Uterus (tissue), 2 donors: ENCODE results near the gene DPCD.

ENCODE experiments used
- POLR2A ChIP-seq, 2 donors: fragments of 450-650 bp; IDR thresholded peaks; one replicate each; pipeline ENCODE4 v1.6.1; 2016; ENCODE audit warnings: antibody characterized with exemption in 2 of 2, mild to moderate bottlenecking in 1 of 2, moderate library complexity in 1 of 2
- TF ChIP-seq, protein P1 (sequence below), 4 experiments: fragments of 200-600 bp in 2 of 4; fragments of 450-650 bp in 2 of 4; sonication (generic) in 2 of 4; IDR thresholded peaks; one replicate each; pipeline ENCODE4 v1.5.1; 2016 to 2019; ENCODE audit warnings: antibody characterized with exemption in 4 of 4, mild to moderate bottlenecking in 2 of 4, moderate library complexity in 1 of 4

DNA sequence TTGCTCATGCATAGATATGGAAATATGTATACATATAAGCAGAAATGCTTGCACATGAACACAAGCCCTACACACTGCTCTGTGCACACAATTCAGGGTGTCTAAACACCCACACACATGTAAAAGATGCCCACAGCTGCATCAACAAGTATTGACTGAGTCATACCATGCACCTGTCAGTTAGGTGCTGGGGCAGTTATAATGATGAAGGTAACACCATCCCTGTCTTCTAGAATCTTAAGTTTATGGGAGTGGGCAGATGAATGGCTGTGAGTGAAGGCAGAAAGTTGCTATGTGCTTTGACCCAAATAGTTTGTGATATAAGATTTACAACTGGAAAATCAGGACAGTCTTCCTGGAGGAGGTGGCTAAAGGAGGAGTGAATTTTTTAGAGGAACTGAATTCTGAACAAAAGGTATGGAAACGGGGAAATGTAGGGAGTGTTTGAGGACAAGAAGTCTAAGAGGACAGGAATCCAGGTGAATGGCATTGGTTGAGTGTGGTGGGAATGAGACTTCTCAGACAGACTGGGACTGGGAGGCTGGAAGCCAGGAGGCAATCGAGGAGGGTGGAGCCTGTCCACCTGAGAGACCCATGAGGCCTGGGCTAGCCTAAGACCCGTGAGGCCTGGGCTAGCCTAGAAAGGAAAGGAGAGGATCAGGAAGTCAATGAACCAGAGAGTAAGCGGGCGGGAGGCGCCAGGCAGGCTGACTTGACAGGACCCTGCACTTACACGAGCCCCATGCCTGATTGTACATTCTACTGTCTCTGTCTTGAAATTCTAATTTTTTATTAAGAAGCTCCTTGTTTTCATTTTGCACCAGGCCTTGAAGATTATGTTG lies 20.7 kb upstream of the DPCD start:
- TF ChIP-seq, protein P1, sequence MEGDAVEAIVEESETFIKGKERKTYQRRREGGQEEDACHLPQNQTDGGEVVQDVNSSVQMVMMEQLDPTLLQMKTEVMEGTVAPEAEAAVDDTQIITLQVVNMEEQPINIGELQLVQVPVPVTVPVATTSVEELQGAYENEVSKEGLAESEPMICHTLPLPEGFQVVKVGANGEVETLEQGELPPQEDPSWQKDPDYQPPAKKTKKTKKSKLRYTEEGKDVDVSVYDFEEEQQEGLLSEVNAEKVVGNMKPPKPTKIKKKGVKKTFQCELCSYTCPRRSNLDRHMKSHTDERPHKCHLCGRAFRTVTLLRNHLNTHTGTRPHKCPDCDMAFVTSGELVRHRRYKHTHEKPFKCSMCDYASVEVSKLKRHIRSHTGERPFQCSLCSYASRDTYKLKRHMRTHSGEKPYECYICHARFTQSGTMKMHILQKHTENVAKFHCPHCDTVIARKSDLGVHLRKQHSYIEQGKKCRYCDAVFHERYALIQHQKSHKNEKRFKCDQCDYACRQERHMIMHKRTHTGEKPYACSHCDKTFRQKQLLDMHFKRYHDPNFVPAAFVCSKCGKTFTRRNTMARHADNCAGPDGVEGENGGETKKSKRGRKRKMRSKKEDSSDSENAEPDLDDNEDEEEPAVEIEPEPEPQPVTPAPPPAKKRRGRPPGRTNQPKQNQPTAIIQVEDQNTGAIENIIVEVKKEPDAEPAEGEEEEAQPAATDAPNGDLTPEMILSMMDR (IDR thresholded peaks at IDR 0.05): no peak
- TF ChIP-seq POLR2A (IDR thresholded peaks at IDR 0.05): no peak
